Measurements from ENCODE around the gene NCAPG2. TPM values are rescaled to one million over a fixed set of nuclear protein-coding genes. Genes with fewer than 3 reads are reported as not detected.

Gene NCAPG2
- polyA plus RNA-seq, 1 donor from 2014 or later = 8.3 TPM

DNA sequence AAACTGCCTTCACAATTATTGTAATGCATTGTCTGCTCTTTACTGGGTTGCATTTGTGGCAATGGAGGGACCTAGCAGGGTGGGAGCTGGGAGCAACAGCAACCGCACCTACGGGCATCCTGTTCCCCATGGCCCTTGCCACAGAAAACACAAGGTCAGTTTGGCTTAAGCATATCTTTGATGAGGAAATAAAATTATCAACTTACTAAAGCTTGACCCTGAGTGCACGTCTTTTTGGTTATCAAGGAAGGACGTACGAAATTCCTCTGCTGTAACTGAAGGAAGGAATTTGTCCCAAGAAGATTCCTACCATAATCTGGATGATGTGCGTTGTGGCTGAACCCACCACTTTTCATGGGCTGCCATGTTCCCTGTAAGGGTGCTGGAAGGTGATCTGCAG, 97.0 kb downstream of the NCAPG2 start:
- no peaks in the 10 kb centered on the region for H3K36me3 ChIP-seq (ENCODE audit: insufficient read depth, low read length)
- no peaks in the 10 kb centered on the region for H3F3A ChIP-seq (ENCODE audit: insufficient read depth, low read length, poor library complexity, severe bottlenecking)
- no peaks in the 10 kb centered on the region for H3K79me2 ChIP-seq (replicated peaks; ENCODE audit: insufficient read depth, low read length)
- no peak overlapping the region for H3K9ac ChIP-seq (ENCODE audit: low read length)
- H3K9me2 ChIP-seq (ENCODE audit: insufficient read depth, low read length) = no peaks in the 10 kb centered on the region
- H3K4me2 ChIP-seq (ENCODE audit: low read length) = no peak overlapping the region
- TF ChIP-seq SMC3 (conservative IDR thresholded peaks at IDR 0.05; ENCODE audit: poor library complexity) = no peak
- no peak for TF ChIP-seq EP300 (conservative IDR thresholded peaks at IDR 0.05; ENCODE audit: poor library complexity, severe bottlenecking)
- TF ChIP-seq REST (IDR thresholded peaks at IDR 0.05; ENCODE audit: borderline replicate concordance) = no peak
- no peak for TF ChIP-seq POLR2AphosphoS5 (IDR thresholded peaks at IDR 0.05)
- TF ChIP-seq RAD21 (conservative IDR thresholded peaks at IDR 0.05) = no peak
- TF ChIP-seq TAF1 (IDR thresholded peaks at IDR 0.05; ENCODE audit: low read depth) = no peak
- TF ChIP-seq EZH2 (IDR thresholded peaks at IDR 0.05; ENCODE audit: borderline replicate concordance, insufficient read depth, low read length, poor library complexity, severe bottlenecking) = no peak
- TF ChIP-seq, protein P1, sequence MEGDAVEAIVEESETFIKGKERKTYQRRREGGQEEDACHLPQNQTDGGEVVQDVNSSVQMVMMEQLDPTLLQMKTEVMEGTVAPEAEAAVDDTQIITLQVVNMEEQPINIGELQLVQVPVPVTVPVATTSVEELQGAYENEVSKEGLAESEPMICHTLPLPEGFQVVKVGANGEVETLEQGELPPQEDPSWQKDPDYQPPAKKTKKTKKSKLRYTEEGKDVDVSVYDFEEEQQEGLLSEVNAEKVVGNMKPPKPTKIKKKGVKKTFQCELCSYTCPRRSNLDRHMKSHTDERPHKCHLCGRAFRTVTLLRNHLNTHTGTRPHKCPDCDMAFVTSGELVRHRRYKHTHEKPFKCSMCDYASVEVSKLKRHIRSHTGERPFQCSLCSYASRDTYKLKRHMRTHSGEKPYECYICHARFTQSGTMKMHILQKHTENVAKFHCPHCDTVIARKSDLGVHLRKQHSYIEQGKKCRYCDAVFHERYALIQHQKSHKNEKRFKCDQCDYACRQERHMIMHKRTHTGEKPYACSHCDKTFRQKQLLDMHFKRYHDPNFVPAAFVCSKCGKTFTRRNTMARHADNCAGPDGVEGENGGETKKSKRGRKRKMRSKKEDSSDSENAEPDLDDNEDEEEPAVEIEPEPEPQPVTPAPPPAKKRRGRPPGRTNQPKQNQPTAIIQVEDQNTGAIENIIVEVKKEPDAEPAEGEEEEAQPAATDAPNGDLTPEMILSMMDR (IDR thresholded peaks at IDR 0.05; ENCODE audit: poor library complexity, severe bottlenecking) = no peak
- no peak for TF ChIP-seq MXI1 (conservative IDR thresholded peaks at IDR 0.05; ENCODE audit: poor library complexity, severe bottlenecking)
- no peaks in the 10 kb centered on the region for H3K27me3 ChIP-seq (ENCODE audit: insufficient read depth, low read depth, low read length)
- no peaks in the 10 kb centered on the region for H4K20me1 ChIP-seq (ENCODE audit: insufficient read depth)
- no peaks in the 10 kb centered on the region for H3K9me3 ChIP-seq (ENCODE audit: low read length)
- no peak overlapping the region for H3K27ac ChIP-seq (ENCODE audit: low read length)
- no peak overlapping the region for H2AFZ ChIP-seq (ENCODE audit: low read depth, low read length)
- no peak overlapping the region for H3K4me3 ChIP-seq (ENCODE audit: low read length)

GRCh38 chr7:158606671-158607424, 97.8 kb downstream of the NCAPG2 start:
- TF ChIP-seq RAD21 (conservative IDR thresholded peaks at IDR 0.05) (no peak), SMC3 (conservative IDR thresholded peaks at IDR 0.05; ENCODE audit: poor library complexity) (no peak), MXI1 (conservative IDR thresholded peaks at IDR 0.05; ENCODE audit: poor library complexity, severe bottlenecking) (no peak), POLR2AphosphoS5 (IDR thresholded peaks at IDR 0.05) (no peak), EZH2 (IDR thresholded peaks at IDR 0.05; ENCODE audit: borderline replicate concordance, insufficient read depth, low read length, poor library complexity, severe bottlenecking) (no peak), REST (IDR thresholded peaks at IDR 0.05; ENCODE audit: borderline replicate concordance) (no peak), TAF1 (IDR thresholded peaks at IDR 0.05; ENCODE audit: low read depth) (no peak), EP300 (conservative IDR thresholded peaks at IDR 0.05; ENCODE audit: poor library complexity, severe bottlenecking) (no peak)
- TF ChIP-seq, protein P1 (IDR thresholded peaks at IDR 0.05; ENCODE audit: poor library complexity, severe bottlenecking) = no peak
- no peaks in the 10 kb centered on the region for H4K20me1 ChIP-seq (ENCODE audit: insufficient read depth)
- no peak overlapping the region for H3K4me3 ChIP-seq (ENCODE audit: low read length)
- H2AFZ ChIP-seq (ENCODE audit: low read depth, low read length) = no peak overlapping the region
- H3F3A ChIP-seq (ENCODE audit: insufficient read depth, low read length, poor library complexity, severe bottlenecking) = no peaks in the 10 kb centered on the region
- no peaks in the 10 kb centered on the region for H3K9me2 ChIP-seq (ENCODE audit: insufficient read depth, low read length)
- no peak overlapping the region for H3K27ac ChIP-seq (ENCODE audit: low read length)
- no peaks in the 10 kb centered on the region for H3K36me3 ChIP-seq (ENCODE audit: insufficient read depth, low read length)
- H3K79me2 ChIP-seq (replicated peaks; ENCODE audit: insufficient read depth, low read length) = no peaks in the 10 kb centered on the region
- H3K9ac ChIP-seq (ENCODE audit: low read length) = no peak overlapping the region
- no peak overlapping the region for H3K4me2 ChIP-seq (ENCODE audit: low read length)
- H3K9me3 ChIP-seq (ENCODE audit: low read length) = no peaks in the 10 kb centered on the region
- H3K27me3 ChIP-seq (ENCODE audit: insufficient read depth, low read depth, low read length) = no peaks in the 10 kb centered on the region
